ENCODE results near the gene RAB11FIP3. TPM values are rescaled to one million over a fixed set of nuclear protein-coding genes. Genes with fewer than 3 reads are reported as not detected.

RAB11FIP3 gene
- total and polyA plus RNA-seq, 2 of the 13 experiments (the other 11 are each of a cell fraction or from before 2014, with no cell fraction given): 34.3 to 57.6 TPM

GRCh38 chr16:558298-559020, 133.0 kb downstream of the RAB11FIP3 start (continued):
- TF ChIP-seq FOXP4 (CRISPR knock-in tag; IDR thresholded peaks at IDR 0.05): no peak
- no peak for TF ChIP-seq ARHGAP35 (CRISPR knock-in tag; IDR thresholded peaks at IDR 0.05; ENCODE audit: borderline replicate concordance)
- no peak for TF ChIP-seq ZNF136 (CRISPR knock-in tag; IDR thresholded peaks at IDR 0.05; ENCODE audit: low read depth)
- peak; percentile 77 for TF ChIP-seq ZNF746 (CRISPR knock-in tag; IDR thresholded peaks at IDR 0.05)
- TF ChIP-seq NR0B2 (CRISPR knock-in tag; IDR thresholded peaks at IDR 0.05): no peak
- no peak for TF ChIP-seq KLF12 (CRISPR knock-in tag; IDR thresholded peaks at IDR 0.05; ENCODE audit: borderline replicate concordance)
- TF ChIP-seq DMAP1 (CRISPR knock-in tag; IDR thresholded peaks at IDR 0.05): no peak
- TF ChIP-seq ZNF598 (CRISPR knock-in tag; IDR thresholded peaks at IDR 0.05; ENCODE audit: borderline replicate concordance): peak; percentile 63; the same call in 1 of the 2 replicates
- TF ChIP-seq ATM (IDR thresholded peaks at IDR 0.05; ENCODE audit: borderline replicate concordance): no peak
- TF ChIP-seq MBD4 (IDR thresholded peaks at IDR 0.05; ENCODE audit: borderline replicate concordance, low read length): no peak
- no peak; the same call in 1 of the 2 replicates for TF ChIP-seq ZNF605 (CRISPR knock-in tag; IDR thresholded peaks at IDR 0.05)
- TF ChIP-seq TFE3 (CRISPR knock-in tag; IDR thresholded peaks at IDR 0.05): 0 out of 2 replicates have a peak, but pooled peaks have one; percentile 40
- TF ChIP-seq SOX5 (CRISPR knock-in tag; IDR thresholded peaks at IDR 0.05; ENCODE audit: borderline replicate concordance): peak; percentile 83
- no peak for TF ChIP-seq ZNF17 (CRISPR knock-in tag; IDR thresholded peaks at IDR 0.05)
- peak; percentile 99 for TF ChIP-seq HNF4A (CRISPR knock-in tag; IDR thresholded peaks at IDR 0.05)
- no peak for TF ChIP-seq IKZF4 (CRISPR knock-in tag; IDR thresholded peaks at IDR 0.05; ENCODE audit: borderline replicate concordance, low read depth, not compliant biosample characterization)
- TF ChIP-seq ZNF777 (CRISPR knock-in tag; IDR thresholded peaks at IDR 0.05): peak; percentile 78
- no peak for TF ChIP-seq NRL (CRISPR knock-in tag; IDR thresholded peaks at IDR 0.05; ENCODE audit: borderline replicate concordance)
- TF ChIP-seq ESRRA (CRISPR knock-in tag; IDR thresholded peaks at IDR 0.05; ENCODE audit: low read depth): peak; percentile 100
- TF ChIP-seq ADNP (CRISPR knock-in tag; IDR thresholded peaks at IDR 0.05): no peak
- TF ChIP-seq MED8 (CRISPR knock-in tag; IDR thresholded peaks at IDR 0.05; ENCODE audit: insufficient replicate concordance): no peak
- TF ChIP-seq ZNF737 (CRISPR knock-in tag; IDR thresholded peaks at IDR 0.05; ENCODE audit: borderline replicate concordance): no peak
- peak; percentile 65 for TF ChIP-seq TMF1 (CRISPR knock-in tag; IDR thresholded peaks at IDR 0.05; ENCODE audit: low read depth)
- TF ChIP-seq ZNF205 (CRISPR knock-in tag; IDR thresholded peaks at IDR 0.05): peak; percentile 56; the same call in 1 of the 2 replicates
- no peak for TF ChIP-seq REL (CRISPR knock-in tag; conservative IDR thresholded peaks at IDR 0.05)
- peak; percentile 57; the same call in 1 of the 2 replicates for TF ChIP-seq DRAP1 (CRISPR knock-in tag; IDR thresholded peaks at IDR 0.05)
